Measurements from ENCODE around the gene THSD7B. TPM values are rescaled to one million over a fixed set of nuclear protein-coding genes. Genes with fewer than 3 reads are reported as not detected.

THSD7B gene
- polyA plus RNA-seq, 1 donor from 2014 or later: 0.46 TPM

GRCh38 chr2:136844546-136844945 lies 79.2 kb downstream of the THSD7B start:
- TF ChIP-seq, protein P1, sequence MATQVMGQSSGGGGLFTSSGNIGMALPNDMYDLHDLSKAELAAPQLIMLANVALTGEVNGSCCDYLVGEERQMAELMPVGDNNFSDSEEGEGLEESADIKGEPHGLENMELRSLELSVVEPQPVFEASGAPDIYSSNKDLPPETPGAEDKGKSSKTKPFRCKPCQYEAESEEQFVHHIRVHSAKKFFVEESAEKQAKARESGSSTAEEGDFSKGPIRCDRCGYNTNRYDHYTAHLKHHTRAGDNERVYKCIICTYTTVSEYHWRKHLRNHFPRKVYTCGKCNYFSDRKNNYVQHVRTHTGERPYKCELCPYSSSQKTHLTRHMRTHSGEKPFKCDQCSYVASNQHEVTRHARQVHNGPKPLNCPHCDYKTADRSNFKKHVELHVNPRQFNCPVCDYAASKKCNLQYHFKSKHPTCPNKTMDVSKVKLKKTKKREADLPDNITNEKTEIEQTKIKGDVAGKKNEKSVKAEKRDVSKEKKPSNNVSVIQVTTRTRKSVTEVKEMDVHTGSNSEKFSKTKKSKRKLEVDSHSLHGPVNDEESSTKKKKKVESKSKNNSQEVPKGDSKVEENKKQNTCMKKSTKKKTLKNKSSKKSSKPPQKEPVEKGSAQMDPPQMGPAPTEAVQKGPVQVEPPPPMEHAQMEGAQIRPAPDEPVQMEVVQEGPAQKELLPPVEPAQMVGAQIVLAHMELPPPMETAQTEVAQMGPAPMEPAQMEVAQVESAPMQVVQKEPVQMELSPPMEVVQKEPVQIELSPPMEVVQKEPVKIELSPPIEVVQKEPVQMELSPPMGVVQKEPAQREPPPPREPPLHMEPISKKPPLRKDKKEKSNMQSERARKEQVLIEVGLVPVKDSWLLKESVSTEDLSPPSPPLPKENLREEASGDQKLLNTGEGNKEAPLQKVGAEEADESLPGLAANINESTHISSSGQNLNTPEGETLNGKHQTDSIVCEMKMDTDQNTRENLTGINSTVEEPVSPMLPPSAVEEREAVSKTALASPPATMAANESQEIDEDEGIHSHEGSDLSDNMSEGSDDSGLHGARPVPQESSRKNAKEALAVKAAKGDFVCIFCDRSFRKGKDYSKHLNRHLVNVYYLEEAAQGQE (IDR thresholded peaks at IDR 0.05; ENCODE audit: borderline replicate concordance): no peak
- TF ChIP-seq EZH2 (IDR thresholded peaks at IDR 0.05; ENCODE audit: borderline replicate concordance, insufficient read depth, low read length, poor library complexity, severe bottlenecking) (no peak), TAF1 (IDR thresholded peaks at IDR 0.05; ENCODE audit: low read depth) (no peak), SMC3 (conservative IDR thresholded peaks at IDR 0.05; ENCODE audit: poor library complexity) (no peak), RAD21 (conservative IDR thresholded peaks at IDR 0.05) (no peak), MXI1 (conservative IDR thresholded peaks at IDR 0.05; ENCODE audit: poor library complexity, severe bottlenecking) (no peak), POLR2AphosphoS5 (IDR thresholded peaks at IDR 0.05) (no peak), EP300 (conservative IDR thresholded peaks at IDR 0.05; ENCODE audit: poor library complexity, severe bottlenecking) (no peak)
- TF ChIP-seq, protein P2, sequence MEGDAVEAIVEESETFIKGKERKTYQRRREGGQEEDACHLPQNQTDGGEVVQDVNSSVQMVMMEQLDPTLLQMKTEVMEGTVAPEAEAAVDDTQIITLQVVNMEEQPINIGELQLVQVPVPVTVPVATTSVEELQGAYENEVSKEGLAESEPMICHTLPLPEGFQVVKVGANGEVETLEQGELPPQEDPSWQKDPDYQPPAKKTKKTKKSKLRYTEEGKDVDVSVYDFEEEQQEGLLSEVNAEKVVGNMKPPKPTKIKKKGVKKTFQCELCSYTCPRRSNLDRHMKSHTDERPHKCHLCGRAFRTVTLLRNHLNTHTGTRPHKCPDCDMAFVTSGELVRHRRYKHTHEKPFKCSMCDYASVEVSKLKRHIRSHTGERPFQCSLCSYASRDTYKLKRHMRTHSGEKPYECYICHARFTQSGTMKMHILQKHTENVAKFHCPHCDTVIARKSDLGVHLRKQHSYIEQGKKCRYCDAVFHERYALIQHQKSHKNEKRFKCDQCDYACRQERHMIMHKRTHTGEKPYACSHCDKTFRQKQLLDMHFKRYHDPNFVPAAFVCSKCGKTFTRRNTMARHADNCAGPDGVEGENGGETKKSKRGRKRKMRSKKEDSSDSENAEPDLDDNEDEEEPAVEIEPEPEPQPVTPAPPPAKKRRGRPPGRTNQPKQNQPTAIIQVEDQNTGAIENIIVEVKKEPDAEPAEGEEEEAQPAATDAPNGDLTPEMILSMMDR (IDR thresholded peaks at IDR 0.05; ENCODE audit: poor library complexity, severe bottlenecking): no peak
- no peak overlapping the region for H3K9ac ChIP-seq (ENCODE audit: low read length)
- H2AFZ ChIP-seq (ENCODE audit: low read depth, low read length): no peak overlapping the region
- no peaks in the 10 kb centered on the region for H3K9me2 ChIP-seq (ENCODE audit: insufficient read depth, low read length)
- H4K20me1 ChIP-seq (ENCODE audit: insufficient read depth): no peaks in the 10 kb centered on the region
- H3F3A ChIP-seq (ENCODE audit: insufficient read depth, low read length, poor library complexity, severe bottlenecking): no peaks in the 10 kb centered on the region
- no peaks in the 10 kb centered on the region for H3K27me3 ChIP-seq (ENCODE audit: insufficient read depth, low read depth, low read length)
- no peak overlapping the region for H3K4me2 ChIP-seq (ENCODE audit: low read length)
- H3K9me3 ChIP-seq (ENCODE audit: low read length): no peaks in the 10 kb centered on the region
- no peak overlapping the region for H3K4me3 ChIP-seq (ENCODE audit: low read length)
- H3K27ac ChIP-seq (ENCODE audit: low read length): no peak overlapping the region
- H3K79me2 ChIP-seq (replicated peaks; ENCODE audit: insufficient read depth, low read length): no peaks in the 10 kb centered on the region
- H3K36me3 ChIP-seq (ENCODE audit: insufficient read depth, low read length): no peaks in the 10 kb centered on the region

- H3K36me3 ChIP-seq (ENCODE audit: insufficient read depth, low read length): no peaks in the 10 kb centered on the region
- no peak overlapping the region for H3K9ac ChIP-seq (ENCODE audit: low read length)
- no peak overlapping the region for H3K4me3 ChIP-seq (ENCODE audit: low read length)
- no peak overlapping the region for H3K4me2 ChIP-seq (ENCODE audit: low read length)
- H2AFZ ChIP-seq (ENCODE audit: low read depth, low read length): no peak overlapping the region
- no peaks in the 10 kb centered on the region for H3K27me3 ChIP-seq (ENCODE audit: insufficient read depth, low read depth, low read length)
- no peaks in the 10 kb centered on the region for H3K9me3 ChIP-seq (ENCODE audit: low read length)
- H3K27ac ChIP-seq (ENCODE audit: low read length): no peak overlapping the region
- no peaks in the 10 kb centered on the region for H3F3A ChIP-seq (ENCODE audit: insufficient read depth, low read length, poor library complexity, severe bottlenecking)
- no peaks in the 10 kb centered on the region for H4K20me1 ChIP-seq (ENCODE audit: insufficient read depth)
- H3K9me2 ChIP-seq (ENCODE audit: insufficient read depth, low read length): no peaks in the 10 kb centered on the region
- TF ChIP-seq MXI1 (conservative IDR thresholded peaks at IDR 0.05; ENCODE audit: poor library complexity, severe bottlenecking): no peak
- TF ChIP-seq SMC3 (conservative IDR thresholded peaks at IDR 0.05; ENCODE audit: poor library complexity): no peak
- peak; percentile 69 for TF ChIP-seq POLR2AphosphoS5 (IDR thresholded peaks at IDR 0.05)
- TF ChIP-seq RAD21 (conservative IDR thresholded peaks at IDR 0.05): no peak
- TF ChIP-seq, protein P2 (IDR thresholded peaks at IDR 0.05; ENCODE audit: poor library complexity, severe bottlenecking): no peak
- TF ChIP-seq, protein P1 (IDR thresholded peaks at IDR 0.05; ENCODE audit: borderline replicate concordance): peak; percentile 95
- TF ChIP-seq EZH2 (IDR thresholded peaks at IDR 0.05; ENCODE audit: borderline replicate concordance, insufficient read depth, low read length, poor library complexity, severe bottlenecking): no peak
- TF ChIP-seq EP300 (conservative IDR thresholded peaks at IDR 0.05; ENCODE audit: poor library complexity, severe bottlenecking): no peak
- TF ChIP-seq TAF1 (IDR thresholded peaks at IDR 0.05; ENCODE audit: low read depth): no peak
- no peaks in the 10 kb centered on the region for H3K79me2 ChIP-seq (replicated peaks; ENCODE audit: insufficient read depth, low read length)
These were observed 93.3 kb downstream of the THSD7B start for GRCh38 chr2:136858656-136859055.
